Right lobe of liver (tissue), 6 donors: ENCODE data around the gene USP2. TPM values are rescaled to one million over a fixed set of nuclear protein-coding genes. Genes with fewer than 3 reads are reported as not detected.
A peak's percentile ranks its signal among the peaks of the same experiment; 100 is the strongest.

ENCODE experiments used
- ATAC-seq, 4 donors: fragments of 200-7000 bp; cut with Tn5 transposase; one replicate each; pipeline ENCODE4 v1.9.1; 2020; ENCODE audit warnings: mild to moderate bottlenecking in 4 of 4, moderate library complexity in 4 of 4
- DNase-seq, 3 donors: peaks; one replicate each; pipeline ENCODE4 v3.0.0-alpha.2; 2020
- H3K27ac ChIP-seq, 3 donors: fragments of 200-600 bp; one replicate each; pipeline ENCODE4 v1.8.0; 2022
- H3K27me3 ChIP-seq, 2 donors: fragments of 200-600 bp; one replicate each; pipeline ENCODE4 v1.8.0; 2022
- H3K36me3 ChIP-seq, 4 donors: fragments of 200-600 bp; sonication (generic) in 1 of 4; one replicate each; pipeline versions ENCODE4 v1.5.1 to v1.8.0; 2017 to 2022; ENCODE audit warnings: control low read depth in 1 of 4
- H3K4me1 ChIP-seq, 4 donors: fragments of 200-600 bp; sonication (generic) in 1 of 4; one replicate each; pipeline versions ENCODE4 v1.5.1 to v1.8.0; 2017 to 2022; ENCODE audit warnings: control low read depth in 1 of 4
- H3K4me3 ChIP-seq, 3 donors: fragments of 200-600 bp; one replicate each; pipeline ENCODE4 v1.8.0; 2022
- H3K9me3 ChIP-seq, 4 donors: fragments of 200-600 bp; sonication (generic) in 1 of 4; one replicate each; pipeline versions ENCODE4 v1.5.1 to v1.8.0; 2017 to 2022; ENCODE audit warnings: control low read depth in 1 of 4
- CTCF ChIP-seq, 4 donors: fragments of 200-600 bp in 3 of 4; fragments of 450-650 bp in 1 of 4; IDR thresholded peaks; one replicate each; pipeline versions ENCODE4 v1.5.1 to v1.8.0; 2016 to 2022; ENCODE audit warnings: antibody characterized with exemption in 4 of 4, mild to moderate bottlenecking in 2 of 4
- POLR2A ChIP-seq: fragments of 450-650 bp; IDR thresholded peaks from one replicate; pipeline ENCODE4 v1.6.1; 2017; ENCODE audit warnings: antibody characterized with exemption, mild to moderate bottlenecking
- WGBS: methylation state at CpG from one replicate; pipeline ENCODE4 v1.1.6; 2018; ENCODE audit warnings: low coverage, low lambda C conversion rate; ENCODE audit not compliant: insufficient coverage; ENCODE audit errors: missing lambda C conversion rate; 5-methylcytosine and 5-hydroxymethylcytosine counted together
- intact Hi-C, 2 donors: fragments of 100-400 bp; cut with DNase I; formaldehyde crosslinking; loops; one replicate each; pipeline versions ENCODE4 v1.11.2 to v1.14.1; 2022
- total RNA-seq, 6 experiments: library from RNA; depleted of rRNA in 2 of 6; stranded (reverse); fragments of >200 nt in 2 of 6; fragmentation: NEBNext Ultra II Directional in 3 of 6; extraction: Animal tissue kit (Norgen Biotek cat#: 25700) in 3 of 6; gene quantifications; one replicate each; pipeline versions ENCODE4 v1.1.0 to v1.2.4, GENCODE V29; 2016 to 2023
- donor health status: DM: no; HTN: yes; CAD: no.
- donor health status: DM: no; HTN: no; CAD: no.
- donor health status: DM: no; HTN: no; CAD: no.
- donor health status: DM: no; HTN: yes; CAD: no.
- donor health status: DM: no; HTN: yes; CAD: no.

USP2 gene
- total RNA-seq, 6 experiments from 2014 or later, result 1.3 to 25.9 (median 4.6) TPM

- DNase-seq (peak in 1 of 3 donors; percentile 34), ATAC-seq (no peak)
- TF ChIP-seq POLR2A (no peak), CTCF (IDR thresholded peaks at IDR 0.05) (no peak)
- 76% methylated on average over 10 of the region's 16 CpGs for WGBS
- Histone ChIP-seq H3K4me1 (peaks cover 0 to 7% (median 0%) of the 10 kb centered on the region in 4 donors), H3K4me3 (no peak overlapping the region), H3K36me3 (no peaks in the 10 kb centered on the region), H3K27ac (no peak overlapping the region), H3K27me3 (no peaks in the 10 kb centered on the region), H3K9me3 (no peaks in the 10 kb centered on the region)
- intact Hi-C loops, result no loop called here
Observed at GRCh38 chr11:119347940-119348605, 33.4 kb downstream of the USP2 start.

- no peaks in the 10 kb centered on the region for H3K27me3 ChIP-seq
- H3K36me3 ChIP-seq, result no peaks in the 10 kb centered on the region
- DNase-seq (no peak), ATAC-seq (peak in 2 of 4 donors; percentile 62 to 65)
- no peak overlapping the region for H3K27ac ChIP-seq
- no peak for TF ChIP-seq POLR2A
- H3K4me1 ChIP-seq, result no peaks in the 10 kb centered on the region
- 83% methylated on average over 1 of the region's 2 CpGs for WGBS
- intact Hi-C loops, result no loop called here
- no peaks in the 10 kb centered on the region for H3K9me3 ChIP-seq
- no peak overlapping the region for H3K4me3 ChIP-seq
Observed at GRCh38 chr11:119347242-119347641, 34.2 kb downstream of the USP2 start.

- DNase-seq, result no peak
- intact Hi-C loops, result no loop called here
Observed at GRCh38 chr11:119346605-119347004, 34.9 kb downstream of the USP2 start, which contains the start of gene MFRP. TSS of gene MFRP (minus strand) at chr11:119346705. CDS start at chr11:119346513, 192 bp downstream.

GRCh38 chr11:119345685-119346084 lies 35.8 kb downstream of the USP2 start:
- no peak for ATAC-seq
- Histone ChIP-seq H3K36me3 (no peaks in the 10 kb centered on the region), H3K27me3 (no peaks in the 10 kb centered on the region), H3K9me3 (no peaks in the 10 kb centered on the region), H3K27ac (no peak overlapping the region), H3K4me3 (no peak overlapping the region), H3K4me1 (no peaks in the 10 kb centered on the region)
- peak in 1 of 3 donors; percentile 28 for DNase-seq
- 78% methylated on average over 10 of the region's 12 CpGs for WGBS
- no peak for TF ChIP-seq CTCF (IDR thresholded peaks at IDR 0.05)
- TF ChIP-seq POLR2A, result no peak
- intact Hi-C loops, result no loop called here

More at GRCh38 chr11:119346605-119347004, 34.9 kb downstream of the USP2 start, which contains the start of gene MFRP:
- 7% methylated on average over 3 of the region's 6 CpGs for WGBS
- ATAC-seq, result no peak
- Histone ChIP-seq H3K4me3 (no peak within 1 kb of the TSS), H3K36me3 (no peaks in the 10 kb centered on the region), H3K27me3 (no peaks in the 10 kb centered on the region), H3K9me3 (no peaks in the 10 kb centered on the region), H3K27ac (no peak within 1 kb of the TSS), H3K4me1 (no peaks in the 10 kb centered on the region)
- TF ChIP-seq POLR2A (no peak), CTCF (IDR thresholded peaks at IDR 0.05) (no peak)

- Histone ChIP-seq H3K4me1 (peaks cover 0 to 9% (median 3%) of the 10 kb centered on the region in 4 donors), H3K36me3 (no peaks in the 10 kb centered on the region), H3K9me3 (no peaks in the 10 kb centered on the region), H3K27ac (no peak overlapping the region), H3K27me3 (no peaks in the 10 kb centered on the region), H3K4me3 (no peak overlapping the region)
- TF ChIP-seq POLR2A (no peak), CTCF (IDR thresholded peaks at IDR 0.05) (no peak)
- ATAC-seq, result no peak
- 72% methylated on average over 7 of the region's 14 CpGs for WGBS
- DNase-seq, result peak in 1 of 3 donors; percentile 33
- intact Hi-C loops, result no loop called here
Observed at GRCh38 chr11:119344291-119345010, 37.0 kb downstream of the USP2 start.
